ENCODE data around the gene MTG2. TPM values are rescaled to one million over a fixed set of nuclear protein-coding genes. Genes with fewer than 3 reads are reported as not detected.

Gene MTG2
- total RNA-seq, 1 donor from 2014 or later, result 20.2 TPM

DNA sequence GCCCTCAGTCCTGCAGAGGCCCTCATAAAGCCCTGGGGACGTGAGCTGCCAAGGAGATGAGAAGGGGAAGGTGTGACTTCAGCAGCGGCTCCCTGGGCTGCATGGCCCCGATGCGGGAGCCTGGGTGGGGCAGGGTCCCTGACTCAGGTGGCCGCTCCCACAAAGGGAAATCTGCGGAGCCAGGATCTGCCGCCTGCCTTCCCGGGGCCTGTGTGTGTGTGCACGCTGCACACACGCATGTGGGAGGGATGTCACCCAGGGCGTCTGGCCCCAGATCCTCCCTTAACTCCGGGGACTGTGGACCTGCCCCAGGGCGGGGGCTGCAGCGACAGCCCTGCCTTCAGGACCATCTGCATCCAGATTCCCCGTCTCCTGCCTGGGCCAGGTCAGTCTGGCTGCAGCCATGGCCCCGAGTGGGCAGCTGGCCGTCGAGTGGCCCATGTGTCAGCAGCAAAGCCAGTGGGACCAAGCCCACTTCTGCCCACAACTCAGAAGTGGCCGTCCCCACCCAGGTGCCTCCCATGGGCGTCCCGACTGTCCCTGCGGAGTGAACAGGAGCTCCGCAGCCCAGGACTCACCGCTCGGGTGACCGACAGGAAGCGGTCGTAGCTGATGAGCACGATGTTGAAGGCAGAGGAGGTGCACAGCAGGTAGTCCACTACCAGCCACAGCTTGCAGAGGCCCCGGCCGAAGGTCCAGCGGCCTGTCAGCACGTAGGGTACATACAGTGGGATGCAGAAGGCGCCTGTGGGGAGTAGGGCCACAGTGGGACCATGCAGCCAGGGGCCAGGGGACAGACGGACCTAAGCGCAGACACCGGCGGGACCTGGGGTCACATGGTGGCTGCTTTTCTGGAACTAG is 35.3 kb downstream of the MTG2 start:
- TF ChIP-seq, protein P1, sequence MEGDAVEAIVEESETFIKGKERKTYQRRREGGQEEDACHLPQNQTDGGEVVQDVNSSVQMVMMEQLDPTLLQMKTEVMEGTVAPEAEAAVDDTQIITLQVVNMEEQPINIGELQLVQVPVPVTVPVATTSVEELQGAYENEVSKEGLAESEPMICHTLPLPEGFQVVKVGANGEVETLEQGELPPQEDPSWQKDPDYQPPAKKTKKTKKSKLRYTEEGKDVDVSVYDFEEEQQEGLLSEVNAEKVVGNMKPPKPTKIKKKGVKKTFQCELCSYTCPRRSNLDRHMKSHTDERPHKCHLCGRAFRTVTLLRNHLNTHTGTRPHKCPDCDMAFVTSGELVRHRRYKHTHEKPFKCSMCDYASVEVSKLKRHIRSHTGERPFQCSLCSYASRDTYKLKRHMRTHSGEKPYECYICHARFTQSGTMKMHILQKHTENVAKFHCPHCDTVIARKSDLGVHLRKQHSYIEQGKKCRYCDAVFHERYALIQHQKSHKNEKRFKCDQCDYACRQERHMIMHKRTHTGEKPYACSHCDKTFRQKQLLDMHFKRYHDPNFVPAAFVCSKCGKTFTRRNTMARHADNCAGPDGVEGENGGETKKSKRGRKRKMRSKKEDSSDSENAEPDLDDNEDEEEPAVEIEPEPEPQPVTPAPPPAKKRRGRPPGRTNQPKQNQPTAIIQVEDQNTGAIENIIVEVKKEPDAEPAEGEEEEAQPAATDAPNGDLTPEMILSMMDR (IDR thresholded peaks at IDR 0.05; ENCODE audit: unreplicated experiment), result no peak
- DNase-seq (ENCODE audit: low spot score), result no peak
- H3K27me3 Mint-ChIP-seq (ENCODE audit: unreplicated experiment), result peaks cover 8% of the 10 kb centered on the region
- H3K9me3 Mint-ChIP-seq (ENCODE audit: unreplicated experiment), result no peaks in the 10 kb centered on the region
- no peak overlapping the region for H3K4me3 Mint-ChIP-seq (ENCODE audit: unreplicated experiment)
- H3K36me3 Mint-ChIP-seq (ENCODE audit: low read depth, unreplicated experiment), result no peaks in the 10 kb centered on the region
- no peak overlapping the region for H3K27ac Mint-ChIP-seq (ENCODE audit: unreplicated experiment)
- H3K4me1 Mint-ChIP-seq (ENCODE audit: unreplicated experiment), result peaks cover 2% of the 10 kb centered on the region

DNA sequence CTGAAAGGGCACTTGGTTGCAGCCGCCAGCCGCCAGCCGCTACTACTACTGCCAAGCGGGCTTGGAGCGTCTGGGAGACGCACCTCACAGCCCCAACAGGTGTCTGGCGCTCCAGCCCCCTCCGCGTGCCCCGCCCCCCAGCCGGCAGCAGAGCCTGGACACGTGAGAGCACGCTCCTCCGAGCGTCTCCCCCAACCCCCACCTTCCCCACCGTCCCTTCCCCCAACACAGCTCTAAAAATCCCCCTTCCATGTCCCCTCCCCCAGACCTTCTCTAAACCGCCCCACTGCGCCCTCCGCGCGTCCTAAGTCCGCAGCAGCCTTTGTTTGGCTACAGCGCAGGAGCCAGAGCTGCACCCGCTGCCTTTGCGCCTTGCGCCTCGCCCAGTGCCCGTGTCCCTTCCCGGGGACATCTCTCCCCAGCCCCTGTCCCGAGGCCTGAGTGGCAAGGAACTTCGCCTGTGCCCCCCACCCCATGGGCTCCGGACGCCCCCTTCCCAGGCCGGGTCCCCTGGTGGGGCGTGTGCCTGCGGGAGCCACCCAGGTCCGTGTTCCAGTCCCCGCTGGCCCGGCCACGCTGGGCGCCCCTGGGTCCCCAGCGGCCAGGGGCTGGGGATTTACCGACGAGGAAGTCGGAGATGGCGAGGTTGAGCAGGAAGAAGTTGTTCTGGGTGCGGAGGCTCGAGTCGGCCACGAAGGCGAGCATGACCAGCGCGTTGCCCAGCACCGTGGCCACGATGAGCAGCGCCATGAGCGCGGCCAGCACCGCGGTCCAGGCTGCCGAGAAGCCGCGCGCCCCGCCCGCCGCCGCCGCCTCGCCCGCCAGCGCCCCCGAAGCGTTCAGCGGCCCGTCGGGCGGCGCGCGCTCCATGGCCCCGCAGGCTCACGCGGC is 36.5 kb downstream of the MTG2 start:
- no peak overlapping the region for H3K27ac Mint-ChIP-seq (ENCODE audit: unreplicated experiment)
- H3K9me3 Mint-ChIP-seq (ENCODE audit: unreplicated experiment), result no peaks in the 10 kb centered on the region
- no peaks in the 10 kb centered on the region for H3K36me3 Mint-ChIP-seq (ENCODE audit: low read depth, unreplicated experiment)
- peaks cover 2% of the 10 kb centered on the region for H3K4me1 Mint-ChIP-seq (ENCODE audit: unreplicated experiment)
- H3K4me3 Mint-ChIP-seq (ENCODE audit: unreplicated experiment), result no peak overlapping the region
- H3K27me3 Mint-ChIP-seq (ENCODE audit: unreplicated experiment), result peaks cover 8% of the 10 kb centered on the region
- TF ChIP-seq, protein P1 (IDR thresholded peaks at IDR 0.05; ENCODE audit: unreplicated experiment), result no peak
- DNase-seq (ENCODE audit: low spot score), result no peak

DNA sequence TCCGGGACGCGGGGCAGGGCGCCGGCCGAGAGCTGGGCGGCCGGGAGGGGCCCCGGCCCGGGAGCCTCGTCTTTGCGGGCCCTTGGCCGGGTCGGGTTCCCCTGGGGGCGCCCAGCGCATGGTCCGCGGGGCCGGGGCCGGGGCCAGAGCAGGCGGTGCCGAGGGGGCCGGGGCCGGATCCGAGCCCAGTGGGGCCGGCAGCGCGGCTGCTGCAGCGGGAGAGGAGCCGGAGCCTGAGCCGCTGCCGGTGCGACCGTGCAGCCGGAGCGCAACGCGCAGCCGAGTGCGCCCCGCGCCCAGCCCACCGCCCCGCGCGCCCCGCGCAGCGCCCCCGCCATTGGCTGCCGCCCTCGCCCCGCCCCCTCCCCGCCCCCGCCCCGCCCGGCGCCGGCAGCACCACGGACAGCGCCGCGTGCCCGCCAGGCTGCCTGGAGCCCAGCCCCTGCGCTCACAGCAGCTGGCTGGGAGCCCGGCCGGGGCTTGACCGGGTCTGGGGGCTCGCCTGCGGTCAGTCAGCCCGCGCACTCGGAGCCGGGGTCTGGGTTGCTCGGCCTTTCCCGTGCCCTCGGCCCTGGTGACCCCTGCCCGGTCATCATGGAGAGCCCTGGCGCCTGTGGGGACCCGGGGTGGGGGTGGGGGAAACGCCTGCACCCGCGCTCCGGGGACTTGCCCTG is 37.3 kb downstream of the MTG2 start, which contains the start of gene HRH3:
Gene HRH3 (minus strand): TSS at position 287 of the 674 bp plus-strand sequence. CDS start 308 bp downstream, outside the sequence.
- peak; percentile 79 for DNase-seq (ENCODE audit: low spot score)
- Mint-ChIP-seq H3K27me3 (ENCODE audit: unreplicated experiment) (peaks cover 13% of the 10 kb centered on the region), H3K4me1 (ENCODE audit: unreplicated experiment) (peaks cover 2% of the 10 kb centered on the region), H3K9me3 (ENCODE audit: unreplicated experiment) (no peaks in the 10 kb centered on the region), H3K27ac (ENCODE audit: unreplicated experiment) (no peak within 1 kb of the TSS), H3K4me3 (ENCODE audit: unreplicated experiment) (peak within 1 kb of the TSS; percentile 71), H3K36me3 (ENCODE audit: low read depth, unreplicated experiment) (no peaks in the 10 kb centered on the region)
- TF ChIP-seq, protein P1 (IDR thresholded peaks at IDR 0.05; ENCODE audit: unreplicated experiment), result no peak

DNA sequence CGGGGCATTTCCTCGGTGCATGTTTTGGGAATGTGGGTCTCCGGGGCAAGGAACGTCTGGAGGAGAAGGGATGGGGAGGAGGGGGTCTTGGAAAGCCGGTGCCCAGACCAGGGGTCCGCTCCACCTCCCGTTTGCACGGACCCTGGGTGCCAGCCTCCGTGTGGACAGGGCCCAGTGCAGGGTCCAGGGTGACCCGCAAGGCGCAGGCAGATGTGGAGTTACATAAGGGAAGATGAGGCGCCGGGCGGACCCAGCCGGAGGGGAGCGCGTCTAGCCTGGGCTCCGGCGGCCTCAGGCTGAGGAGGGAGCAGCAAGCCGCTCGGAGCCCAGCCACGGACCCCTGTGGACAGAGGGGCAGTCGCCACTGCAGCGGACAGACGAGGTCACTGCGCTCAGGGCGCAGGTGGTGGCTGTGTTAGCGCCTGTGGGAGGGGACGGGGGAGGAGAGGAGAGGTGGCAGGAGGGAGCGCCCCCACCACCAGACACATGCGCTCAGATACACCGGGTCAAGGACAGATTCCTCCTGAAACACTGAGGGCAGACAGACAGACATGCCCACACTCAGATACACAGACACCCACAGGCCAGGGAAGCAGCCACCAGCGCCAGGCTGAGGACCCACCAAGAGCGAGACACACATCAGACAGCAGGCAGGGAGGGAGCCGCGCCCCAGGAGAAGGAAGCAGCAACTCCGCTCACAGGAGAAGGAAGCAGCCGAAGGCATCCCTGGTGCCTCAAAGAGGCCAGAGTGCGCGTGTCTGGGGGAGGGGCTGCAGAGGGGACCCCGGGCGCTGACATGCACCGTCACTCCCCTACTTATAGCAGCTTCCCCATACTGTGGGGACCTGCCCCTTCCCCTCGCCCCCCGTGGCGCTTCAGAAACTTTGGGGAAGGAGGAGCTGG is 38.1 kb downstream of the MTG2 start:
- Mint-ChIP-seq H3K4me1 (ENCODE audit: unreplicated experiment) (peaks cover 2% of the 10 kb centered on the region), H3K27me3 (ENCODE audit: unreplicated experiment) (peaks cover 14% of the 10 kb centered on the region), H3K36me3 (ENCODE audit: low read depth, unreplicated experiment) (no peaks in the 10 kb centered on the region), H3K9me3 (ENCODE audit: unreplicated experiment) (no peaks in the 10 kb centered on the region), H3K4me3 (ENCODE audit: unreplicated experiment) (peak overlapping the region; percentile 71), H3K27ac (ENCODE audit: unreplicated experiment) (no peak overlapping the region)
- DNase-seq (ENCODE audit: low spot score), result no peak
- TF ChIP-seq, protein P1 (IDR thresholded peaks at IDR 0.05; ENCODE audit: unreplicated experiment), result no peak

Measured in endothelial cell (in vitro differentiated cells).